Epidermal melanocyte (primary cell): ENCODE data around the gene THRA.

ENCODE experiments used
- DNase-seq: peaks from one replicate; pipeline ENCODE4 v3.0.0; 2011; ENCODE audit warnings: low spot score; ENCODE audit not compliant: insufficient read length

THRA gene

DNA sequence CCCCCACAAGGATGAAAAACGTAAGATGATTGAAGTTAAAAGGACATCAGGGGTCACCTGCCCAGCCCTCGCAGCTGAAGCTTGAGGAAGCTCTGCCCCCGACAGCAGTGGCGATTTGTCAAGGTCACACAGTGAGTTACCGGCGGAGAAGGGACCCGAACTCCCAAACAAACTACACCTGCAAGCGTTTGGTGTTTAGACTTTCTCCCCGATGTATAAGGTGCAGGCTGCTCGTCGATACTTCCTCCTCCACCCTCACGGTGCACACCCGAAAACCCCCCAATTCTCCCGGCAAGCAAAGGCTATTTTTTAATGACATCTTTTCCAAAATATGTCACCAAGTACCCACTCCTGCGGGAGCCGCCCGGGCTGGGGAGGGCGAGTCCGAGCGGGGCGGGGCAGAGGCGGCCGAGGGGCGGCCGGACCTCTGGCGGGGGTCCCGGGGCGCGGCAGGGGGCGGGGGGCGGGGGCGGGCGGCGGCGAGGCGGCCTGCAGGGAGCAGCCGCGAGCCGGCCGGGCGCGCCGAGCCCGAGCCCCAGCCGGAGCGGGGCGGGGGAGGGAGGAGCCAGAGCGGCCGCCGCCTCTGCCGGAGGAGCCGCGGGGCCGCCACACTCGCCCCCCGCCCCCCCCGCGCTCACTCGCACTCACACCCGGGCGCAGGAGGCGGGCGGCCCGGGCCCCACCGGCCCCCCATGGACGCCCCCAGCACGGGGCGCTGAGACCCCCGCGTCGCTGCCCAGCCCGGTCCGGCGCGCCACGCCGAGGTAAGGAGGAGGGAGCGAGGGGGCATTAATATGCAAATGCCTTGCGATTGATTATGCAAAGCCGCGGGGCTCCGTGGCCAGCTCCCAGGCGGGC is at the start of gene THRA:
TSS of gene THRA (plus strand) at position 637 of the 858 bp plus-strand sequence. CDS start 11,524 bp downstream, outside the sequence.
- DNase-seq: no peak

DNA sequence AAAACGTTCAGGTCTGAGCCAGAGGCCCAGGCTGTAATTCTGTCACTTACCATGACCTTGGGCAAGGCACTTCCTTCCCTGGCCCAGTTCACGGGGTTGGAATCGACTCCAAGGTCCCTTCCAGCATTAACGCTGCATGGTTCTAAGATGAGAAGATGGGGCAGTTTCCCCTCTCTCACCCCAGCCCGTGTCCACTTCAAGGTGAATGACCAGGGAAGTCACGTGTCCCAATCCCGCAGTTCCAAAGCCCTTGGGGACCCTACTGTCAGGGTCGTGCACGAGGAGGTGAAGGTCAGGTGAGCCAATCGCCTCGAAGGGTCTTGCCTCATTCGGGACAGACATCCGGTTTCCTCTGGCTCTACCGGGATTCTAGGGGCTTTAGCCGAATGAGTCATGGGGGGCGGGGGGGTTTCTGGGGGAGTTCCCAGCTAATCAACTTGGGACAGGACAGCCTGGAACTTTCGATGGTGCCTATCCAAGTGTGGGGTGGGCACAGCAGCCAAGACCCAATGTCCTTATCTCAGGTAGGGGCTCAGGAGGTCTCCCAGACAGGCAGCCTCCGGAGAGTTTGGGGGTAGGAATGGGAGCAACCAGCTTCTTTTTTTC is 48.3 kb upstream of the THRA start:
- DNase-seq: no peak

GRCh38 chr17:40015005-40015997 is 47.5 kb upstream of the THRA start, which contains the start of gene CSF3:
TSS of gene CSF3 (plus strand) at chr17:40015440. CDS start at chr17:40015475, 35 bp downstream.
- no peak for DNase-seq

- DNase-seq: no peak
Measured at GRCh38 chr17:40015998-40016985, 46.5 kb upstream of the THRA start.

- no peak for DNase-seq
Measured at GRCh38 chr17:40017422-40018080, 45.2 kb upstream of the THRA start.

GRCh38 chr17:40018211-40019121 is 44.3 kb upstream of the THRA start:
- no peak for DNase-seq

DNA sequence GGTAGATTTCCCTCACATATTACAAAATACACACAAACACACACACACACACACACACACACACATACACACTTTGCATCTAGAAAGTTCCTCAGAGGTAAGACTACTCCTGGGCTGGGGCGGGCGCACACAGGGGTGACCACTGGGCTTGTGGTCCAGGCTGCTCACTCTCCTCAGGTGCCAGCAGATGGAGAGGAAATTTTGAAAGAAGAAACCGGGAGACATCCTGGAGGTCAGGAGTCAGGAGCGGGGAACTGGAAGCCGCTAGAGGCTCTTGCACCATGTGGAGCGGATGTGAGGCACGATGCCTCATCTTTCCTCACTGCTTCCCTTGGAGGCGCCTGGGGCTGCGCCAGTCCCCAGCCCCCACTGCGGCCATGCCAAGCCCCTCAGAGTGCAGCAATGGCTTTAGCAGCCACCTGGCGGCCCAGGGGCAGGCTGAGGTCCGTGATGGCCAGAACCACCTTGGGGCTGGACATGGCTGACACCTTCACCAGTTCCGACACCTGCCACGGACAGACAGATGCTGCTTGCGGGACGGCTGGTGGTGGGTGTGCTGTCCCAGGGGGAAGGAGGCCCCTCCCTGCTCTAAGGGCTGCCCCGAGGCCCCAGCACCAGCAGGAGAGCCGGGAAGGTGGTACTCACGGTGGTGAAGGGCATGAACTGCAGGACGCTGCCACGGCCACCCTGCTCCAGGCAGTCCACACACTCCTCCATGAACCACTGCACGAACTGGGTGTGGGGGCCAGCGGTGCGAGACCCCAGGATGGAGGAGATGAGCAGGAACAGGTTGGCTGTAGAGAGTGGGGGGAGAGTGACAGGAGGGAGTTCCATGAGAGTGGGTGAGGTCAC is 43.4 kb upstream of the THRA start:
- DNase-seq: no peak

DNA sequence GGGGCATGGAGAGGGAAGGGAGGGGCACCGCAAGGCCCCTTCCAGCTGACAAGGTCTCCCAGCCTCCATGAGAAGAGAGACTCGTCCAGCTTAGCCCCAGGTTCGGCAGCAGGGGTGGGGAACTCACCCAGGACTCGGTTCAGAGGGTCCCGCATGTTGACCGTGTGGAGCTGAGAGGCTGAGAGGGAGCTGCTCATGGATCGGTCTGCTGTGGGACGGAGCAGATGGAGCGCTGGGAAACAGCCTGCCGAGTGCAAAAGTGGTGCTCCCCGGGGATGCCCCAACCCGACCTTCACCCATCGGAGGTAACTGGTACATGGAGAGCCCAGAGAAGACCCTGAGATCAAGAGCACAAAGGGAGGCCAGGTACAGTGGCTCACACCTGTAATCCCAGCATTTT is 42.6 kb upstream of the THRA start:
- DNase-seq: no peak

- DNase-seq: peak; percentile 52
Measured at GRCh38 chr17:40021451-40021971, 41.3 kb upstream of the THRA start.

GRCh38 chr17:40022497-40022896 is 40.3 kb upstream of the THRA start:
- no peak for DNase-seq

DNA sequence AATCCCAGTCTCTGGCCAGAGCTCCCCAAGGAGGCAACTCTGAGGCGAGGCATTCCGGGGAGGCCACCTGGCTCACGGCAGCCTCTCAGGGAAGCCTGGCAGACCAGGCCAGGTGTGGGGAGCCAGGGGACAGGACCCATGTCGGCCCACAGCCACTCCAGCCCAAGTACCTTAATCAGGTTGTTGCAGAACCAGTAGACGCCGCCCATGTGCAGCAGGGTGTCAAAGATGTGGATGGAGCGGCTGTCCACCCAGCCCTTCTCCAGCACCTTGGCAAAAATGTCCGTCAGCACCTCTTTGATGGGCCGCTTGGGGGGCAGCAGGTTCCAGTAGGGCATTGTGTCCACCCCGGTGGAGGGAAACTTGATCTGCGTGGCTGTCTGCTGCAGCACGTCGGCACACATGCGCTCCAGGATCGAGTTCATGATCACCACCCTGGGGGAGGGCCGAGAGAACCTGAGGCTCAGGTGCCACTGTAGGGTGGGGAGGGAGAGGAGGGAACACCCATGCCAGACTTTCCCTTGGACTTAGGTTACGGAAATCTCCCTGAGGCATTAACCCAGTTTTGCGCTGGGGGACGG is 39.7 kb upstream of the THRA start:
- no peak for DNase-seq

DNA sequence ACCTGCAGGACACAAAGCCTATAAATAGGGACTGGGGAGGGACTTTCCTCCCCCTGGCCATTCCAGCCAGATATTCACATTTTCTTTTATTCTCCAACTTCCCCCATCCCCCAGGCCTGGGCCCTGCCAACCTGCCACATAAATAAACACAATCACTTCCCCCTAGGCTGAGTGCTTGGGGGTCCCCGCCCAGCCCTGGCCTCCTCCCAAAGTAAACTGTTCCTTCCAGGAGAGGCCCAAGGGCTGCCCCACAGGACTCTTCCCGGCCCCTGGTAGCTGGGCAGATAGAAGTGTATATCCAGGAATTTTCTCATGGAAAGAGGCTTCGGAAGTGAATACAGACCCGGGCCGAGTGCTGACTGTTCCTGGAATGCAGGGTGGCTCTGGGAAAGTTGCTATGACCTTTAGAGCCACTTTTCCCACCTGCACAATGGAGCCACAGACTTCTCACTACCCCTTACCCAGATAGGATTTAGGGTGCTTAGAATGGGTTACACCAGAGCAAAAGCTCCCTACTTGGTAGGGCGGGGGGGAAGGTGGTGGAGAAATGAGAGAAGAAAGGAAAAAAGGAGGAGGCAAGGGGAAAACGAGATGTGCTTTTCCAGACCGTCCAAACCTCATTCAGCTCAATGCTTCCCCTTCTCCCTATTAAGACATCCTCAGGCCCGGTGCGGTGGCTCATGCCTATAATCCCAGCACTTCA is 39.0 kb upstream of the THRA start:
- no peak for DNase-seq

DNA sequence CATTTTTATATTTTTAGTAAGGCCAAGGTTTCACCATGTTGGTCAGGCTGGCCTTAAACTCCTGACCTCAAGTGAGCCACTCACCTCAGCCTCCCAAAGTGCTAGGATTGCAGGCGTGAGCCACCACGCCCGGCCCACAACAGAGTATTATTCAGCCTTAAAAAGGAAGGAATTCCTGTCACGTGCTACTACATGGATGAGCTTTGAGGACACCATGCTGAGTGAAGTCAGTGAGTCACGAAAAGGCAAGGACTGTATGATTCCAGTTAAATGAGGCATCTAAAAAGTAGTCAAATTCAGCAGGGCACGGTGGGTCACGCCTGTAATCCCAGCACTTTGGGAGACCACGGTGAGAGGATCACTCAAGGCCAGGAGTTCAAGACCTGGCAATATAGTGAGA is 37.9 kb upstream of the THRA start:
- no peak for DNase-seq

DNA sequence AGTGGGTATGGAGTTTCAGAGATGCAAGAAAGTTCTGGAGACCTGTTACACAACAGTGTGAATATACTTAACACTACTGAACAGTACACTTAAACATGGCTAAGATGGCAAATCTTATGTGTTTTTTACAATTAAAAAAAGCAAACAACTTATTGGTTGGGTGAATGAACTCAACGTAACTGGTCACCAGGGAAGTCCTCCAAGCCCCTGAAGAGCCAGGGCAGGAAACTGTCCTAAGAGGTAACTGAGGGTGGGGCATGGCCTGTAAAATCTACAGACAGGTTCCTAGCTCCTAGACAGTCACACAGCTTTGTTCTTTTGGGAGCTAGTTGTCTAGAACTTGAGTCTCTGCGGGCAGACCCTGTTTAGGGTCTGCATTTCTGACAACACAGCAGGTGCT is 37.2 kb upstream of the THRA start:
- DNase-seq: no peak

DNA sequence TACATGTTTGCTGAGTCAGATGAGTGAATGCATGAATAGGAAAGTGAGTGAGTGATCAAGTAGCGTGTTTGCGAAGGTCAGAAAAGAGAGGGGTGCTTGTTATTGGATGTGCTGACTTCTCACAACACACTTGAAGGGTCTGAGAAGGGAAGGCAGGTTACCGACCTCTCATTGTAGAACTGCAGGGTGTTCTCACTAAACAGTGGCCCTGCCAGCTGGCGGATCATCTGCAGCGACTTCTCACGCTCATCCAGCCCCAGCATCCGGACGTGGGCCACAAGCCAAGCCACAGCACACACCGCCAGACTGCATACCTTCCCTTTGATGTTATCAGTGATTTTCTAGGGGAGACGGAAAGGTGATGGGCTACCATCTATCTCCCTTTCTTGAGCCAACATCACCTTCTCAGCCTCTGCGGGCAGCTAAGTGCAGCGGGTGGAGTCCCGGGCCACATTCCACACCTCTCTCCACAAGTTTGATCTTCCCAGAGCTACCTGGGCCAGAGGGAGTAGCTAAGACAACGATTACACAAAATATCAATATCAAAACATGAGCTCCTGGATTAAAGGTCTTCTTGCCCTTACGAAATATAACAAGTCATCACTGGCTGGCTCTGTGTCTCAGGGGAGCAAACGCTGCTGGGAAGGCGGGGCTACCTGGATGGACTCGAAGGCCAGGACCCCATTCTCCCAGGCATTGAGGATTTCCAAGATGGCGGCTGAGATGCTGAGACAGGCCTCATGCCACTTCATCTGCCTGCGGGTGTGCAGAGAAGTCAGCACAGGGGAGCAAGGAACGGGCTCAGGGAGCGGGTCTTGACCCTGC is 36.6 kb upstream of the THRA start:
- no peak for DNase-seq
